ENCODE results near the gene SUSD4.
"Not testable (repeated sequence)": the region's sequence is repeated elsewhere in the genome, so short reads cannot be mapped to it uniquely, and the experiment has no call there.

SUSD4 gene, protein sequence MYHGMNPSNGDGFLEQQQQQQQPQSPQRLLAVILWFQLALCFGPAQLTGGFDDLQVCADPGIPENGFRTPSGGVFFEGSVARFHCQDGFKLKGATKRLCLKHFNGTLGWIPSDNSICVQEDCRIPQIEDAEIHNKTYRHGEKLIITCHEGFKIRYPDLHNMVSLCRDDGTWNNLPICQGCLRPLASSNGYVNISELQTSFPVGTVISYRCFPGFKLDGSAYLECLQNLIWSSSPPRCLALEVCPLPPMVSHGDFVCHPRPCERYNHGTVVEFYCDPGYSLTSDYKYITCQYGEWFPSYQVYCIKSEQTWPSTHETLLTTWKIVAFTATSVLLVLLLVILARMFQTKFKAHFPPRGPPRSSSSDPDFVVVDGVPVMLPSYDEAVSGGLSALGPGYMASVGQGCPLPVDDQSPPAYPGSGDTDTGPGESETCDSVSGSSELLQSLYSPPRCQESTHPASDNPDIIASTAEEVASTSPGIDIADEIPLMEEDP

DNA sequence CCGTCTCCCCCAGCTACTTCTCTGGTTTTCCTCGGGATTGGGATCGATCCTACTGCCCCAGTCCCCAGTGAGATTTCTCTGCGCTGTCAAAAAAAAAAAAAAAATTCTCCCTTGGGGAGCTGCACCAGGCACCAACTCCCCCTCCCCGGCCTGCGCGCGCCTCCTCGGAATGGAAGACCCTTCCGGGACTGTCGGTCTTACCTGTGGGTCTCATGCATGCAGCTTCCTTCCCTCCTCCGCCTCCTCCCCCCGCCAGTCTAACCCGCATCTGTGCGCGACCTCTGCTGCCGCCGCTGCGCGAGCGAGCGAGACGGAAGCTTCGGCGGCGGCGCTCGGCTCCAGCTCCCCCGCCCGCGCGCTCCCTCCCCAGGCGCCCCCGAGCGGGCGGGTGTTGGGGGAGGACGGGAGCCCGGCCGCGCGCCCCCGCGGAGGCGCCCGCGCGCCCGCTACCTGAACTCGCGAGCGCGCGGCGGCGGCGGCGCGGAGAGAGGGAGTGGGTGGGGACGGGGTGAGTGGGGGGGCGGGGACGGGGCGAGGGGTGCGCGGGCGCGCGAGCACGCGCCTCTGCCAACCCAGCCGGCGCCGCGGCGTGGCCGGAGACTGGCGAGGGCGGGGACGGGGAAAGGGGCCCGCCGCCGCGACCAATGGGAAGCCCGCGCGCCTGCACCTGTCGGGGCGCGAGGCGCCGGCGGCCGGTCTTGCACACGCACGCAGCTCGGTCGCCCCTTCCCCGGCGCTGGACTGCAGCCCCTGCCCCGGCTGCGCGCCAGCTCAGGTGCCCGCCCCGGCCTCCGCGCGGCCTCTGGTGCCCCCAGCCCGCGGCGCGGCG is at the start of gene SUSD4:
TSS of gene SUSD4 (minus strand) at position 321 of the 829 bp plus-strand sequence. CDS start 751 bp downstream, outside the sequence.
- peak; percentile 29 to 42 for DNase-seq (ENCODE audit: extremely low read depth in 1 of 2, low read depth in 1 of 2)

DNA sequence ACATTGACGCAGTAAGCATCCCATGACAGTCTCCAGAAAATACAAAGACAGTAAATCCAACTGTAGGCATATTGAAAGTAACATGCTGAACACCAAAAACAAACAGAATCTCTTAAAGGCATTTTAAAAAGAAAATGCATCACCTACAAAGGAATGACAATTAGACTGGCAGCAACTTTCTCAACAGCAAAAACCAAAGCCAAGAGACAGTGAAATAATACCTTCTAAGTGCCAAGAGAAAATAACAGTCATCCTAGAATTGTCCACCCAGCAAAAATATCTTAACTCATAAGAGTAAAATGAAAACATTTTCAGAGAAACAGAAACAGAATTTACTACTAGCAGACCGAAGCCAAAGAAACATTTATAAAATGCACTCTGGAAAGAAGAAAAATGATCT is 49.2 kb upstream of the SUSD4 start:
- DNase-seq (ENCODE audit: extremely low read depth in 1 of 2, low read depth in 1 of 2): no peak

DNA sequence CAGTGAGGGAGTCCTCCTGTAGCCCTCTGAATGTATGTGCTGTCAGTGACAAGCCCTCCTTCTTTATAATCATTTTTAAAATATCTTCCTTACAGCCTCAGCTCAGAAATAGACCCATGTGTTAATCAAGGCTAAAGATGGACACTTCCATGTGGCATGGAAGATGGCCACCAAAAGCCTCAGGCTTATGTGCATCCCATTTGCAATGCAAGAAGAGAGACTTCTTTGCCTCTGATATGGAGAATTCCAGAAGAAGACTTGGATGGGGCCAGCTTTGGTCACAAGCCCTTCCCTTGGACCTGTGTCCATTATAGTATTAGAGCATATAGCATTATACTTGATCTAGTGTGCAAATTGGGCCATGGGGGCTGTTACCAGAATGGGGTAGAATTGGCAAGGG is 47.7 kb upstream of the SUSD4 start:
- DNase-seq (ENCODE audit: extremely low read depth in 1 of 2, low read depth in 1 of 2): no peak

DNA sequence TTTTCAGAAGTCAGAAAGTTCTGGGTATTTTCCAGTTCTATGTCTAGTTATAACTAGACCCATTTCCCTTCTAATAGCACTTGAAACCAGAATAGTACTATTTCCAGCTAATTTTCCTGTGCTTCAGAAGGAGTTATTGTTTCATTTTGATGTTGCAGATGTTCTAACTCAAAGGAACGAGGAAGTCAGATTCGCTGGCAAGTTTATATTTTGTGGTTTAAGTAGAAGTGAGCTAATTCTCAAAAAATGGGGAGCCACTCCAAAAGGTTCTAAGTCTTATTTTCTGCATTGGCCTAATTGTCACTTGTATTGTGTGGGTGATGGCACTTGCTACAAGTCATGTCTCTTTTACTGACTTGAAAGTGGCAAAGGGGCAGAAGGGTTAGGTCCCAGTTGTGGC is 47.3 kb upstream of the SUSD4 start:
- DNase-seq (ENCODE audit: extremely low read depth in 1 of 2, low read depth in 1 of 2): no peak

DNA sequence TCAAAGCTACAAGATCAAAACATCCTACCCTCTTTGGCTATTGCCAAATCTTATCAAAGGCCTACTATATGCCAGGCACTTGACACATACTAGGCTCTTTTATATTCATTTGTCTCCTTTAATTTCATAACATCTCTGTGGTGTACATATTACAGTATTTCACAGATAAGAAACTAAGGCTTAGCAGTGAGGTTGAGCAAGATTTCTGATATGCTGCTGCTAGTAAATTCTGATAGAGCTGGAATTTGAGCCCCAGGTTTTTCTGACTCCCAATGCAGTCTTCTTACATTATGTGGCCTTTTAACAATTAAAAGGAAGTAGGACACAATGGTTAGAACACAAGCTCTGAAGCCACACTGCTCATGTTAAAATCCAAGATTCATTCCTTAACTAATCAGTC is 46.1 kb upstream of the SUSD4 start:
- DNase-seq (ENCODE audit: extremely low read depth in 1 of 2, low read depth in 1 of 2): no peak

DNA sequence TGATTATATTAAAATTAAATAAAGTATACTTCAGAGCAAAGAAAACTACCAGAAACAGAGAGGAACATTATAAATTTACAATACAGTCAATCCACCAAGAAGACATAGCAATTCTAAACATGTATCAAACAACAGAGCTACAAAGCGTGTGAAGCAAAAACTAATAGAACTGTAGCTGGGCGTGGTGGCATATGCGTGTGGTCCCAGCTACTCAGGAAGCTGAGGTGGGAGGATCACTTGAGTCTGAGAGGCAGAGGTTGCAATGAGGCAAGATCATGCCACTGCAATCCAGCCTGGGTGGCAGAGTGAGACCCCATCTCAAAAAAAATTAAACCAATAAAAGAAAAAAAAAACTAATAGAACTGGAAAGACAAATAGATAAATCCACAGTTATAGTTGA is 41.5 kb upstream of the SUSD4 start:
- DNase-seq (ENCODE audit: extremely low read depth in 1 of 2, low read depth in 1 of 2): no peak

DNA sequence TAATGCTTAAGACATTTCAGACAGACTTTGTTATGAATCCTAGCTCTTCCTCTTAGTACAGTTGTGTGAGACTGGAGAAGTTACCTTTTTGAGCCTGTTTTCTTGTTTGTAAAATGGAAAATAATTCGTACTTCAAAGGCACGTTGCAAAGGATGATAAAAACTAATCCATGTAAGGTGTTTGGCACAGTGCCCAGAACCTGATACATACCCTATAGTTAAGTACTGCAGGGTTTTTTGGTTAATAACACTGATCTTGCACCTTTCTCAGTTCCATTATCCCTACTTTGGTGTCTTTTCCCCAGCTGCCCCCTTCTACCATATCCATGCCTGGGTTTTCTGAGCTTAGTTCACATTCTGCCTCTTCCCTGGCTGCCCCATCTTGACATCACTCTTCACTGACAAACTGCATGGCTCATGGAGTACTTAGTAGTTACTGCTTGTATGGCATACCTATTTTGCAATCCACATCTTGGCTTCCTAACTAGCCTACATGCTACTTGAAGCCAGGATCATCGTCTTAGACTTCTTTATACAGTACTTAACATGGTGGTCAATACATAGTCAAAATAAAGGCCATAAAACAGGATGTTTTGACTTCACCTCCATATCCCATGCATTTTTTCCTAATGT is 39.3 kb upstream of the SUSD4 start:
- DNase-seq (ENCODE audit: extremely low read depth in 1 of 2, low read depth in 1 of 2): no peak

DNA sequence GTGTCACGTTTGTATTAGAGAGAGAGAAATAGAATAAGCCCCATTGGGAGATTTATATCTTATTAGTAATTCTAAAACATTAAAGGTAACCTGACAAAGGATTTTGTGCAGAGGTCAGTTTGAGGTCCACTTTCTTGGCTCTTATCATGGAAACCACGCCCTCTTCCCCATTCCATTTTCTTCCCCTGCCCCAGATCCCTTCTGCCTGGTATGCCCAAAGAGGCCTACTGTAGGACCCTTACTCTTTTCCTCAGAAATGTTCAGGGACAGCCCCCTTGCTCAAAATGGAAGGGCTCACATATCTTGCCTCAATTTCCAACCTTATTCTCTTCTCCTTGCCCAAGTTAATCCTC is 38.8 kb upstream of the SUSD4 start:
- DNase-seq (ENCODE audit: extremely low read depth in 1 of 2, low read depth in 1 of 2): no peak

DNA sequence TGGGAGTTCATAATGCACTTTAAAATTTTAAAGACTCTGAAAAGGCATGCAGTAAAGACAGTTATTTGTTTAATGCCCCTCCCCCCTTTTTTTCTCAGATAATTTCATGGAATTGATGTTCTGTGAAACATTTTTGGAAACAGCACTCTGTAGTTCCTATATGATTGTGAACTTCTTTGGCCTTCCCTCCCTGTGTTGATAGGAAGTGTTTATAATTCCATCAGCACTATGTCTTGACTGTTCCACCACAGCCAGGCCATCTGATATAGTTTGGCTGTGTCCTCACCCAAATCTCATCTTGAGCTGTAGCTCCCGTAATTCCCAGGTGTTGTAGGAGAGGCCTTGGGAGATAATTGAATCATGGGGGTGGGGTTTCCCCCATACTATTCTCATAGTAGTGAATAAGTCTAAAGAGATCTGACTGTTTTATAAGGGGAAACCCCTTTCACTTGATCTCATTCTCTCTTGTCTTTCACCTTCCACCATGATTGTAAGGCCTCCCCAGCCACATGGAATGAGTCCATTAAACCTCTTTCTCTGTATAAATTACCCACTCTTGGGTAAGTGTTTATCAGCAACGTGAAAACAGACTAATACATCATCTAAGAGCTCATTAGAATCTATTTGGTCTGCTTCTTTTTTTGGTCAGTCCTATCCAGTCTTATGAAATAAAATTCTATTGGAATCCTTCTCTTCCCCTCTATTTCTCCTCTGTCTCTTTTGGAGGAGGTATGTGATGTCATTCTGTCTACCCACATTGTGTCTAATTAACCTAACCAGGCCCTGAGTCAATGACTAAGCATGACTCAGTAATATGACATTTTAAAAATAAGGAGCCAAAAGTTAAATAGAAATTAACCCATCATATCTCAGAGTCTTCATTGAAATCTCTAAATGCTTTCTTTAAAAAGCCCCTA is 38.2 kb upstream of the SUSD4 start:
- DNase-seq (ENCODE audit: extremely low read depth in 1 of 2, low read depth in 1 of 2): no peak

DNA sequence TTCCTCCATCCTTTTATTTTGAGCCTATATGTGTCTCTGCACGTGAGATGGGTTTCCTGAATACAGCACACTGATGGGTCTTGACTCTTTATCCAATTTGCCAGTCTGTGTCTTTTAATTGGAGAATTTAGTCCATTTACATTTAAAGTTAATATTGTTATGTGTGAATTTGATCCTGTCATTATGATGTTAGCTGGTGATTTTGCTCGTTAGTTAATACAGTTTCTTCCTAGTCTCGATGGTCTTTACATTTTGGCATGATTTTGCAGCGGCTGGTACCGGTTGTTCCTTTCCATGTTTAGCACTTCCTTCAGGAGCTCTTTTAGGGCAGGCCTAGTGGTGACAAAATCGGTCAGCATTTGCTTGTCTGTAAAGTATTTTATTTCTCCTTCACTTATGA is 35.4 kb upstream of the SUSD4 start:
- not testable (repeated sequence) for DNase-seq (ENCODE audit: extremely low read depth in 1 of 2, low read depth in 1 of 2)

DNA sequence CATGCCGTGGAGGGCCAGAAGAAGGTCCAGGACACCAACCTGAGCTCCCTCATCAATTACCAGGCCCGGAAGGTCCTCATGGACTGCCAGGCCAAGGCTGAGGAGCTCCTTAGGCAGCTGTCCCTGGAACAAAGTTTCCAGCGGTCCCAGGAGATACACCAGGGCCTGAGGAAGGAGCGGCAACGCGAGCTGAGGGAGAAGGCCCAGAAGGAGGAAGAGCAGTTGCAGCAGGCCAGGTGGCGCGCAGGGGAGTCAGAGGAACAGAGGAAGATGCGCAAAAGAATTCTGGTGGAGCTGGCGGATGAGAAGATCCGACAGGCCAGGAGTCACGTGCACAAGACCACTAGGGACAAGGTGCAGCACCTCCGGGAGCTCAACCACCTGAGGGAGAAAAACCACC is 30.7 kb upstream of the SUSD4 start:
- no peak for DNase-seq (ENCODE audit: extremely low read depth in 1 of 2, low read depth in 1 of 2)

DNA sequence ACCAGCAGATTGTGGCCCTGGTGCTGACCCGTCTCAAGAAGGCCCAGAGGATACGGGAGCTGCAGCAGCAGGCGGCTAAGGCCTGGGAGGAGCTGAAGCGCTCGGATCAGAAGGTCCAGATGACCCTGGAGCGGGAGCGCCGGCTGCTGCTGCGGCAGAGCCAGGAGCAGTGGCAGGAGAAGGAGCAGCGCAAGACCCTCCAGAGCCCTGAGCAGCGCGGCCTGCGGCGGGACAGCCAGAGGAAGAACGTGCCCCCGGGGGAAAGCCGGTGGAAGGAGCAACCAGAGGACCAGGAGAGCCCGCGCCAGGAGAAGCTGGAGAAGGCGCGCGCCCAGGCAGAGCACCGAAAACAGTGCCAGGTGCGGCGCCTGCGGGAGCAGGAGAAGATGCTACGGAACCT is 30.3 kb upstream of the SUSD4 start:
- no peak for DNase-seq (ENCODE audit: extremely low read depth in 1 of 2, low read depth in 1 of 2)

DNA sequence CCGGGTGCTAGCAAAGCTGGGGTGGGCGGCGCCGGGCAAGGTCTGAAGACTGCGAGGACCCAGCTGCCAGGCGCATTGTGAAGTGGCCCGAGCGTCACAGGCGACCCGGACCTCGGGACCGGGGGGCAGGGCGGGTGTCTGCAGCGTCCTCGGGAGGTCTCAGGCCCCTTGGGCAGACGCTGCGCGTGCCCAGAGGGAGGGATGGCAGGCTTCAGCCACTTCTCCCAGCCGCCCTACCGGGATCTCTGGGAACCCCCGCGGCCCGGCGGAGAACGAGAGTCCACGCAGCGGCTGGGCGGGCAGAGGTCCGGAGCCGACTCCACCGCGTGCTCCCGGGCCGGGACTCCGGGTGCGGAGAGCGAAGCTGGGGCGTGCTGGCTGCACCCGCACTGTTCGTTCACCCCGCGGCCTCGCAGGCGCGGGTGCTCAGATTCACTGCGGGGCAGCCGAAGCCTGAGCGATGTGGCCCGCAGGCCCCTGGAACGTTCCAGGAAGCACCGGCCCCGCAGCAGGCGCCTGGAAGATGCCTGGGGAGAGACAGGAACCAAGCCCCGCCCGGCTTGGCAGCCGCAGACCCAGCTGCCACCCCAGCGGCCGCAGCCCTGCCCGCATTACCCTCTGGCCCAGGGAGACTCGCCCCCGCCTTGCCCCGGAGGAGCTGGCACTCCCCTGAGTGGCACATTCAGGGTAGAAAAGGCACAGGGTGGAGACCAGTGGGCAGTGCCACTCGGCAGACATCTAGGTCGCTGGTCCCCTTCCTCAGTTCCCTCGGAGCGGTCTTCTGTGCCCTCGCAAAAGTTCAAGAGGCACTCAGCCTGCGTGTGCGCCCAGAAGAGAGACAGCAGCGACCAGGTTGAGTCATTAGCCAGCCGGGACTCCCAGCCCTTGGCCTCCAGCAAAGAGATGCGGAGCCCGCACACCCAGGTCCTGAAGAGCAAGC is 29.6 kb upstream of the SUSD4 start, which contains the start of gene CCDC185:
TSS of gene CCDC185 (plus strand) at position 141 of the 940 bp plus-strand sequence. CDS start at position 202, 61 bp downstream.
- no peak for DNase-seq (ENCODE audit: extremely low read depth in 1 of 2, low read depth in 1 of 2)

DNA sequence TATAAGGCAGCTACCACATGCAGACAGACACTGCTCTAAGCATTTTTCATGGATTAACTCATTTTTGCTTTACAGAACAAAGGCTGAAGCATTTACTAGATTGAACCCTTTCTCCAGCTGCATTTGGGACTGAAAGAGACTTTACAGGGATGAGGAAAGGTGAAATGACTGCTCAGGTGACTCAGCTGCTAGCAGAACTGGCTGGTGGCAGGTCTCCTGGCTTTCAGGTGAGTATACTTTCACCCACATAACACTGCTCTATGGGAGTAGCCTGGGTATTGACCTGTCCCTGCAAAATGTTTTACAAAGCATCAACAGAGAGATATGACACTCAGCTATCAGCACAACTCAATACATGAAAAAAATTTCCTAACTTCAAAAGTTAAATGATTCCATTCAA is 26.6 kb upstream of the SUSD4 start:
- DNase-seq (ENCODE audit: extremely low read depth in 1 of 2, low read depth in 1 of 2): no peak

DNA sequence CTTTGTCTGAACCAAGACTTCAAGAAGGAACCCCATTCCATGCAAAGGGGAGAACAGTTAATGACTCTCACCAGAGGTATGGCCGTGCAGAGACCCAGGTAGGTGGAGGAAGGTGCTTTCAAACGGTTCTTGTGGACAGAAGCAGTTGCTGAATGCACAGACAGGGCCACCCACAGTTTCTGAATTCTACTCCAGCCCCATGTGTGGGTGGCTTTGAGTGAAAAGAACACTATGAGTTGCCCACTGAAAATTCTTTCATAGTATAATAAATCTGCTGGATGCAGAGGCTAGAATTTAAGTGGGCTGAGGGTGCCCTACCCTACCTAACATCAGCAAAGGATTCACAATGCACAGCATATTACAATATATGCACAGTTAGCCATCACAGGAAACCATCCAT is 22.0 kb upstream of the SUSD4 start:
- no peak for DNase-seq (ENCODE audit: extremely low read depth in 1 of 2, low read depth in 1 of 2)

DNA sequence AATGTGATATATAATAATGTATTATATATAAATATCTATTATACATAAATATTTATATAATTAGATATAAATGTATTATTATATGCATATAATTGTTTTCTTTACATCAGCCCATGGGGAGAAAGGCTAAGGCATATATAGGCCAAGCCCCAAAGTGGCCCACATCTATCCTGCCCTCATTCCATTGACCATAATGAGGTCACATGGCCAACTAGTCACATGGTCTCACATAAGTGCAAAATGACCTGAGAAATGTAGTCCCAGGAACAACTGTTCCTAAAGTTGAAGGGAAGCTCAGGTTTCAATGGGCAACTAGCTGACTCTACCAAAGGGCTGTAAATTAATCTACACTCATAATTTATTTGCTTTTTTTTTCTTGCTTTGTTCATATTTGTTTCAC is 14.8 kb upstream of the SUSD4 start:
- no peak for DNase-seq (ENCODE audit: extremely low read depth in 1 of 2, low read depth in 1 of 2)

DNA sequence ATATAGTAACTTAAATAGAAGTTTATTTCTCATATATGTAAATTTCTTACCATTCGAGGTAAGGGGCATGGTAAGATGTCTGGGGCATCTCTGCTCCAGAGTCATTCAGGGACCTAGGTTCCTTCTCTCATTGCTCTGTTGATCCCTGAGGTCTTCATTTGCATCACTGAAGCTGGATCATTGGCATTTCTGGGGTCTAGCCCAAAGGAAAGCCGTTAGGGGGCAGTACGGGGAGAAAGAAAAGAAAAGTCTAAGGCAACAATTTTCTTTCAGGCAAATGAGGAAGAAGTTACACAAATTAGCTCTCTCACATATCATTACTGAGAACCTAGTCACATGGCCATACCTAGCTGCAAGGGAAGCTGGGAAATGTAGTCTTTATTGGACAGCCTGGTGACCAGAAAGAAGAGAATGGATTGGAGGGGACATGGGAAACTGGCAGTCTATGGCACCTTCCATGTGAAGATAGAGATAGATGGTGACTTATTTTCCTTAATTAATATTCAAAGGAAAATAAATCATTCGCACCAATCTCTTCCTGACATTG is 10.2 kb upstream of the SUSD4 start:
- no peak for DNase-seq (ENCODE audit: extremely low read depth in 1 of 2, low read depth in 1 of 2)

DNA sequence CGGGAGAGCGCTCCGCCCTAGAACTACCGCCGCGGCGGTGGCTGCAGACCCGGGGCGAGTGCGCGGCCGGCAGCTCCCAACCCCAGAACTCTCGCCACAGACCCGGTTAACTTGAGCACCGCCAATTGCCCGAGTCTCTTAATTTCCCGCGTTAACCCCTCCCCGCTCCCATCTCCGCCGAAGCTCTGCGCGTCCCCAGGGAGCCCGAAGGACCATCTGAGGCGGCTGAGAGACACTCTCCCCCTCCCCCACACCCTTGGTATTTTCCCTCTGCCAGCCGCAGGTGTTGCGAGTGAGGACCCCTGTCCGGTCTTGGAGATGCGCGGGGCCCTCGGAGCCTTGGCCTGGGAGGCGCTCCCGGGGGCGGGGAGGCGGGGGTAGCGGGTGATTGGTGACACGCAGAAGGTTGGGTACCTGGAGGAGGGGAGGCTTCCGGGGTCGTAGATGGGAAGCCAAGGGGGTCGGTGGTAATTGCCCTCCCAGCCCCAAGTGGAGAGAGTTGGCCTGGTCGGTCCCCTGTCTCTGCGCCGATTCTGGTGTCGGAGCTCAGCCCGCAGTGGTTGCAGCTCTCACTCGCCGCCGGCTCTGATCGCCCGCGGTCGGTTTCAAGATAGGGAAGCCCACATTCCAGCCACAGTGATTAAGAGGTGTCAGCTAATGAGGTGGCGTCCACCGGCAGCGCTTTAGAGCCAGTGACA is 858 bp upstream of the SUSD4 start:
- DNase-seq (ENCODE audit: extremely low read depth in 1 of 2, low read depth in 1 of 2): no peak
